Brain pericyte (primary cell): ENCODE data around the gene FOXC1.

Source experiments
- DNase-seq: peaks from one replicate; pipeline ENCODE4 v3.0.0-alpha.2; 2012; ENCODE audit warnings: low read depth, low spot score

FOXC1 gene

GRCh38 chr6:1609648-1610496, at the start of gene FOXC1:
Gene FOXC1 (plus strand): TSS chr6:1609915. CDS start chr6:1610446, 531 bp downstream.
- DNase-seq: peak; percentile 92

GRCh38 chr6:1560281-1561058, 49.2 kb upstream of the FOXC1 start:
- no peak for DNase-seq

- no peak for DNase-seq
Observed at GRCh38 chr6:1561355-1561754, 48.4 kb upstream of the FOXC1 start.

DNA sequence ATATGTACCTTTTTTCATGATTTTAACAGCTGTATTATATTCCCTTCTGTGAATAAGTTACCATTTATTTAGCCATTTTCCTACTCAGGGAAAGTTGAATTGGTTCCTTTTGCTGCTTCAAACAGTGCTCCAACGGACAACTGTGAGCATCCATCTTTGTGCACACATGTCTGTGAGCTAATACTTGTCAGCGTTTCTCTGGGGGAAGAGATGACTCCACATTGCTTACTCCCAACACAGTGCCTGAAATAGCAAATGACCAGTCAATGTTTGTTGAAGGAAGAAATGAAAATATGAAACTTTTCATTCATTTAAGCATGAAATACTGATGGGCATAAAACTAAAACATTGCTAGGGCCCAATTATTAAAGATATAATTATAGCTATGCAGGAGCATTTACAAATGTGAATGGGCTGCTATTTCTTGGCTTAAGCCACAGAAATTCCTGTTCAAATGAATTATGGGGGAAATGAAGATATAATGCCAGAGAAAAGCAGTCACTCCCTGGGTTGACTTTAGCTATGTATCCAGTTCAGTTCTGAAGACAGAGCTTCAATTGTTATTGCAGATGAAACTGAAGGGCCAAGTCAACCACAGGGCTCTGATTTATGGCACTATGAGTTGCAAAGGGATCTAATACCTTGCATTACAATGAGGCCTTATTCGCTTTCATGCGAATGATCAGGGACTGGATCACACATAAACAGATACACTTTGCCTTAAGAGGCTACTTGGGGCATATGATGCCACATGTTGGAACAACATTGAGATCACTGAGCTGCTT, 47.4 kb upstream of the FOXC1 start:
- DNase-seq: no peak

DNA sequence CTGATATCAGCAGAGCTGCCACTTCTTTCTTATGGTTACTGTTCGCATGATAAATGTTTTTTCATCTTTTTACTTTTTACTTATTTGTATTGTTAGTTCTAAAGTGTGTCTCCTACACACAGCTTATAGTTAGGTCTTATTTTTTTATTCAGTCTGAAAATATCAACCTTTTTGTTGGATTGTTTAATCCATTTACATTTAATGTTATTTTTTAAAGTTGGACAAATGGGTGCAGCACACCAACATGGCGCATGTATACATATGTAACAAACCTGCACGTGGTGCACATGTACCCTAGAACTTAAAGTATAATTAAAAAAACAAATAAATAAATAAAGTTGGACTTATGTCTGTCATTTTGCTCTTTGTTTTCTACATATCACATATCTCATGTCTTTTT, 40.3 kb upstream of the FOXC1 start:
- DNase-seq: no peak

DNA sequence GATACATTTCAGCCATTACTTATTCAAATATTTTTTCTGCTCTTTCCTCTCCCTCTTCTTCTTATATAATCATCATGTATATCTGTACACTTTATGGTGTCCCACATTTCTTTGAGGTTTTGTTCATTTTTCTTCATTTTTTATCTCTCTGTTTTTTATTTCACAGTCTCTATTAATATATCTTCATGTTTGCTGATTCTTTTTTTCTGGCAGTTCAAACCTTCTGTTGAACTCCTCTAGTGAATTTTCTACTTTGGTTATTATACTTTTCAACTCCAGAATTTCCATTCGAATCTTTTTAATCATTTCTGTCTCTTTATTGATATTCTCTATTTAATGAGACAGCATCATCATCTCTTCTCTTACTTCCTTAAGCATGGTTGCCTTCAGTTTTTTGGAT, 38.9 kb upstream of the FOXC1 start:
- no peak for DNase-seq

DNA sequence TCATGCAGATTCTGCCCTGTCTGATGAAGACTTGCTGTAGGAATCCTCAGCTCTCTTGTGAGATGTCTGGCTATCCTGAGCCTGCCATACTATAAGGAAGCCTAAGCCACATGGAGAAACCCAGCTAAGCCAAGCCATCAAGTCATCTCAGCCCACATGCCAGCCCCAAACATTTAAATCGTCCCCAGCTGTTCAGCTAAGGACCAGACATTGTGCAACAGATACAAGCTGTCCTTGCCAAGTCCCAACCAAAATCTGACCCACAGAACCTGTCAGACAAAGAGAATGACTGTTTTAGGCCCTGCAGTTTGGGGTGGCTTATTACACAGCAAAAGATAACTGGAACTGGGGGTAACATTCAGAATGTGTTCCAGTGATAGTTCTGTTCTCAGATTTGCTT, 36.8 kb upstream of the FOXC1 start:
- no peak for DNase-seq

- no peak for DNase-seq
Observed at GRCh38 chr6:1574083-1574761, 35.5 kb upstream of the FOXC1 start.

GRCh38 chr6:1574890-1575209, 34.9 kb upstream of the FOXC1 start:
- DNase-seq: no peak

- no peak for DNase-seq
Observed at GRCh38 chr6:1575210-1576041, 34.3 kb upstream of the FOXC1 start.

GRCh38 chr6:1576166-1576565, 33.5 kb upstream of the FOXC1 start:
- DNase-seq: no peak

DNA sequence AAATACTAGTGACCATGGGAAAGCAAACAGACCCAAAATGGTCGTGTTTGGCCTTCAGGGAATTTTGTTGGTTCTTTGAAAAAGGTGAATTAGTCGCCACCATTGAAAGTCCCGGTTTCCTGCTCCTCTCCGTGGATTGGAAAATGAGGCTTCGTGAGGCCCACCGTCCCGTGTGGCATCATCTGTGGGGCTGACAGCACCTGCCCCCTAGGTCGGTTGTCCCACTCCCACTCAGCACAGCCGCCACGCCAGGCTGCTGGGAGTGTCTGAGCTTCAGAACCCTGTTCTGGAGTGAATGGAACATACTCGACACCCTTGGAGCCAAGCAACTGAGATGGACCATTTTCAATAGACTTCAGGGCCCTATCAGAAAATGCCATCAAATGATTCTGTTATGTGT, 33.0 kb upstream of the FOXC1 start:
- no peak for DNase-seq

DNA sequence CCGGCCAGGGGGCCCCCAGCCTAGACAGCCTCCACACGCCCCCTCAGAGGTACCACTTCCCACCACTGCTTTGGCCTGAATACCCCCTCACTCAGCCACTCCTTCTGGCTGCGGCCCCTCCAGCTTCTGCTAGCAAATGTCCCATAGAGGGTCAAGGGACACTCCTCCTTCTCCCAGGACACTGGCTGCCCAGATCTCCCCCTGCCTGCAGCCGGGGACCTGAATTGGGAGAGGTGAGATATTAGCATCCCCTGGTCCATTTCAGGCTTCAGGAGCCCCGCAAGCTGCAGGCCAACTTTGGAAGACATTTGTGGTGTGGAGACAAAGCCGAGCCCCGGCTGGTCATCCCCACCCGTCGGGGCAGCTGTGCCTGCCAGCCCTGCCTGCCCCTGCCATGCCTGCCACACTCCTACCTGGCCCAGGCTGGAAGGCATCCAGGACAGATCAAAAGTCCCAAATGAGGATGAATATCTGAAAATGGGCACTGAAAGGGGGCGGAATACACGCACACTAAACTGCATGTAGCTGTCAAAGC, 32.5 kb upstream of the FOXC1 start:
- DNase-seq: no peak

DNA sequence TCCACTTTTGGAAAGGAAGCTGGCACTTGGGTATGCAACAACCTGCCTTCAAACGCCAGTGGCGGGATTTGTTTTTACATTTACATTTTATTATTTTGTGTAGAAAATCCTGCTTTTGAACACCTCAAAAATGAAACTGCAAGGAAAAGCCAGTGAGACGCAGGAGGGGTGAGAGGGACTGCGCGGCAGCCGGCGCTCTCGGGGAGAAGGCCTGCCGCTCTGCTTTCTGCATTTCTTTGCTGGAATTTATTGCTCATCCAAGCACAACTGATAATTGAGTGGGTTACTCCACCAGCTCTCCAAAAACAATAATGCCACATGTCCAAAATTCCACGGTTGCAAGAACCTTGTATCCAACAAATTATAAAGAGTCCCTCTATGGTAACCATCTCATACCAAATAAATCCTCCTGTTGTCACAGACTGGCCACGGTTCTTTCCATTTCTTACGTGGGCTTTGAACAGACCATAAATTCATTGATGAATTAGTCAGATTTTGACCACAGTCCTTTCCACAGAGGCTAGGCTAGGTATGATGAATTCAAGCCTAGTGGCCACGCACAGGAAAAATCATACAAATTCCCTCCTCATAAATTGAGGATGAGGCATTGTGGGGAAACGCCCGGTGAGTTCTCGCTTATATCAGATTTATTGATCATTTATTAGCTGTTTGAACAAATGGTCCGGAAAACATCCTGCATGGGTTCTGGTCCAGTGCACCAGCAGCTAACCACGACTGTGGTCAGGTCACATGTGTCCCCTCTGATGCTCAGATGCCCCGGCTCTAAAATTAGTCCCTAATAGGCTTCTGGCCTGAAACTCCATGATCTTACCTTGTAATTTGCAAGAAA, 31.6 kb upstream of the FOXC1 start:
- DNase-seq: no peak

GRCh38 chr6:1579096-1579495, 30.6 kb upstream of the FOXC1 start:
- no peak for DNase-seq

DNA sequence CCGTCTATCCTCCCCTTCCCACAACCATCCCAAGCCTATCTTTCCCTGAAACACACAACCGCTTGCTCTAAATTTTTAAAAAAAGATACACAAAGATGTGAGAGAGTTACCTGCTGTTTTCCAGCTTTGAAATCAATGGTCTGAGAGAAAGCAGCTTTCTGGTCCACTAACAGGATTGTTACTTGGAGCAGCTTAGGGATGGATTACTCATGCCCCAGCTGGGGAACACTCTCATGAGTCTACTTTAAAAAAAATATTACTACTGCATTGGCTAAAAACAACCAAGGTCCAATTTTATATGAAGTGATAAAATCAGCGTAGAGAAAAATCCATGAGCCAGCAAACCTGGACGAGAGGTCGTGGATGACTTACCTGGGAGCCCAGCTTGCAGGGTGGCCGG, 29.6 kb upstream of the FOXC1 start:
- no peak for DNase-seq

- no peak for DNase-seq
Observed at GRCh38 chr6:1580585-1580984, 29.1 kb upstream of the FOXC1 start.

DNA sequence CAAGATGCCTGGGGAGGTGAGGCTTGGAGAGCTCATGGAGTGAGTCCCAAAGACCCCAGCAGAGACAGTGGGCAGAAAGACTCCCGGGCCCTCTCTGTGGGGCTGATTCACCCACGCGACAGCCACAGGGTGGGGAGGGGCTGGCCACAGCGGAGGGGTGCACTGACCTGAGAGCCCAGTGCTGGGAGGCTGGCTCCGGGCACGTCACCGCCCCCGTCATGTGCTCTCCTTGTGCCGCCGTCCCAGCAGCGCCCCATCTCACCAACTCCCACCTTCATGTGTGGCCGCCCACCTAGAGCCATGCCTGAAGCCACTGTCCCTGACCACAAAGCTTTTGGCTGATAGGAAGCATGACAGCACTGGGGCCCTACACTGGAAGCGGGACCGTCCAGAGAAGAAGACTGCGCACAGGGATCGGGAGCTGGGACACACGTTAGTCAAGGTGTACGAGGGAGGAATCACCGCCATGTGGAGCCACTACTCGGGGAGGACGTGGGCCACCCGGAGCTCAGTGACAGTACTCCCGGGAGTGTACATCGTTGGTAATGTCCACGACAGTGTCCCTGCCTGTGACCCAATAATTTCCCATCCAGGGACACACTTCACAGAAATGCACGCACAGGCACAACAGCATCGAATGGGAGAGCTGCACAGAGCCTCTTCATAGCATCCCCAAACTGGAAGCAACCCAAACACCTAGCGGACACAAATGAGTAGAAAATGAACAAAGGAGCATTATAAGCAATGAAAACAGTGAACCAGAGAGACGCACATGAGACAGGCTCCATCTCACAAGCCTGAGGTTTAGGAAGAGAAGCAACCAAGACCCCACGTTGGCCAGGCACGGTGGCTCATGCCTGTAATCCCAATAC, 28.4 kb upstream of the FOXC1 start:
- no peak for DNase-seq

- no peak for DNase-seq
Observed at GRCh38 chr6:1584146-1584545, 25.6 kb upstream of the FOXC1 start.
